Activated CD4-positive, alpha-beta T cell treated with anti-CD3 and anti-CD28 coated beads for 1 hour (primary cell): Measurements from ENCODE around the gene HYOU1.
"Not testable (repeated sequence)": the region's sequence is repeated elsewhere in the genome, so short reads cannot be mapped to it uniquely, and the experiment has no call there.

Experiments used
- DNase-seq: peaks from one replicate; pipeline ENCODE4 v3.0.0-alpha.2; 2020

Gene HYOU1

DNA sequence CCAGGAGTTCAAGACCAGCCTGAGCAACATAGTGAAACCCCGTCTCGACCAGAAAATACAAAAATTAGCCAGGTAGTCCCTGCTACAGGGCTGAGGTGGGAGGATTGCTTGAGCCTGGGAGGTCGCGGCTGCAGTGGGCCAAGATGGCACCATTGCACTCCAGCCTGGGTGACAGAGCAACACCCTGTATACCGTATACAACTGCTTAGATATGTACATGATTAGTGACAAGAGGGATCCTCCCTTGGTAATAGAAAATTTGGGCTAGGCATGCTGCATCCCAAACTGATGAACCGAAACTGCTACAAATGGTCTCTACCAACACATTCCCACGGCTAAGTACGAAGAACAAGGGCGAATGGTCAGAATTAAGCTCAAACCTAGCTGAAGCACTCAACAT lies 14.1 kb downstream of the HYOU1 start:
- DNase-seq: no peak

DNA sequence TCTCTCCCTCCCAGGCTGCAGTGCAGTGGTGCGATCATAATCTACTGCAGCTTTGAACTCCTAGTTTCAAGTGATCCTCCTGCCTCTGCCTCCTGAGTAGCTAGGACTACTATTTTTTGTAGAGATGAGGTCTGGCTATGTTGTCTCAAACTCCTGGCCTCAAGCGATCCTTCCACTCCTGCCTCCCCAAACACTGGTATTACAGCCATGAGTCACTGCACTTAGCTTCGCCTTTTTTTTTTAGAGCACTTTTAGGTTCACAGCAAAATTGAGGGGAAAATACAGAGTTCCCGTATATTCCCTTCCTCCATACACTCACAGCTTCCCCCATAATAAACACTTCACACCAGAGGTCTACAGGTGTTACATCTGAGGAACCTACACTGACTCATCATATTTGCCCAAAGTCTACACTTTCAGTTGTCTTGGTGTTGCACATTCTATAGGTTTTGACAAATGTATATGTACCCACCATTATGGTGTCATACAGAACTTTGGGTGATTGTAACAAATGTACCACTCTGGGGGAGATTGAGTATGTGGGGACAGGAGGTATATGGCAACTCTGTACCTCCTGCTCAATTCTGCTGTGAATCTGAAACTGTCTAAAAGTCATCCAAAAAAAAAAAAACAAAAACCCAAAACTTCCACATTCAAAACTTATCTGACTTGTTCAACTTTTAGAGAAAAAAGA lies 15.0 kb downstream of the HYOU1 start:
- no peak for DNase-seq

DNA sequence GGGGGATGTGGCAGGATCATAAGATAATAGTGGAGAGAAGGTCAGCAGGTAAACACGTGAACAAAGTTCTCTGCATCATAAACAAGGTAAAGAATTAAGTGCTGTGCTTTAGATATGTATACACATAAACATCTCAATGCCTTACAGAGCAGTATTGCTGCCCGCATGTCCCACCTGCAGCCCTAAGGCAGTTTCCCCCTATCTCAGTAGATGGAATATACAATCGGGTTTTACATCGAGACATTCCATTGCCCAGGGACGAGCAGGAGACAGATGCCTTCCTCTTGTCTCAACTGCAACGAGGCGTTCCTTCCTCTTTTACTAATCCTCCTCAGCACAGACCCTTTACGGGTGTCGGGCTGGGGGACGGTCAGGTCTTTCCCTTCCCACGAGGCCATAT lies 17.5 kb downstream of the HYOU1 start:
- not testable (repeated sequence) for DNase-seq

DNA sequence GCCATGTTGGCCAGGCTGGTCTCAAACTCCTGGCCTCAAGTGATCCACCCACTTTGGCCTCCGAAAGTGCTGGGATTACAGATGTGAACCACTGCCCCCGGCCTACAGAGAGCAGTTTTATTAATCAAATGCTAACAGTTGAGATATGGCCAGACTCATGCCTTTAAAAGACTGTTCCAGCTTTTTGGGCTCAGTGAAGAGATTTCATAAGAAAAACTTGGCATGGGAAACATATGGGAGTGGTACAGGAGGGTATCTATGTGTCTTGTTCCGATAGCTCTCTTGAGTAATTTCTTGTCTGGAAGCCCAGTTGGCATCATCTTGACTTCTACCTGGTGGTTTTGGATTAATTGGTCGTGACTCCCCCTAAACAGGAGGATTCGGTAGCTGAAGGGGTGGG lies 18.1 kb downstream of the HYOU1 start:
- no peak for DNase-seq

DNA sequence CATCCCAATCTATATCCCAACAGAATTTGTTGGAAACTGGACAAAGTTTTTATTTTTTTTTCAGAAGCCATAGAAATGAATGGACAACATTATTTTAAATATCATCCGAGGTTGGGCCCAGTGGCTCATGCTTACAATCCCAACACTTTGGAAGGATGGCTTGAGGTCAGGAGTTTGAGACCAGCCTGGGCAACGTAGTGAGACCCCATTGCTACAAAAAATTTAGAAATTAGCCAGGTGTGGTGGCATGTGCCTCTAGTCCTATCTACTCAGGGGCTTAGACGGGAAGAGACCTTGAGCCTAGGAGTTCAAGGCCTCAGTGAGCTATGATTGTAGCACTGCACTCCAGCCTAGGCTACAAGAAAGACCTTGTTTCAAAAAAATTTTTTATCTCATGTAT lies 22.2 kb downstream of the HYOU1 start:
- no peak for DNase-seq

DNA sequence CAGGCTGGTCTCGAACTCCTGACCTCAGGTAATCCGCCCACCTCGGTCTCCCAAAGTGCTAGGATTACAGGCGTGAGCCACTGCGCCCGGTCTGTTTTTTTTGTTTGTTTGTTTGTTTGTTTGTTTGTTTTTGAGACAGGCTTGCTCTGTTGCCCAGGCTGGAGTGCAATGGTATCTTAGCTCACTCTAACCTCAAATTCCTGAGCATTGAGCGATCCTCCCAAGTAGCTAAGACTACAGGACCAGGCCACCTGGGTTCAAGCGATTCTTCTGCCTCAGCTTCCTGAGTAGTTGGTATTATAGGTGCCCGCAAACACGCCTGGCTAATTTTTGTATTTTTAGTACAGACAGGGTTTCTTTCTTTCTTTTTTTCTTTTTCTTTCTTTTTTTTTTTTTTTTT lies 23.6 kb downstream of the HYOU1 start:
- not testable (repeated sequence) for DNase-seq

DNA sequence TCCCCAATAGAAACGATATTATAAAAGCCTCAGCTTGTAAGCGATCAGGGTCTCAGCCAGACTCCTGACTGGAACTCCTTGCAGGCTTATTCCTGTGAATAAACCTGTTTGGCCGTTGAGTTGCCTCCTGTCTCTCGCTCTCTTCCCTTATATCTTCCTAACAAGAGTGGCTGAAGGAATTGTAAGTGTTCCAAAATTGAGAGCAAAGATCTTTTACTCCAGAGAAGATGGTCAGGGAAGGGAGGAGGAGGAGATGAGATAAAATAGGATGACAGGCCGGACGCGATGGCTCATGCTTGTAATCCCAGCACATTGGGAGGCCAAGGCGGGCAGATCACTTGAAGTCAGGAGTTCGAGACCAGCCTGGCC lies 25.1 kb downstream of the HYOU1 start:
- DNase-seq: no peak

DNA sequence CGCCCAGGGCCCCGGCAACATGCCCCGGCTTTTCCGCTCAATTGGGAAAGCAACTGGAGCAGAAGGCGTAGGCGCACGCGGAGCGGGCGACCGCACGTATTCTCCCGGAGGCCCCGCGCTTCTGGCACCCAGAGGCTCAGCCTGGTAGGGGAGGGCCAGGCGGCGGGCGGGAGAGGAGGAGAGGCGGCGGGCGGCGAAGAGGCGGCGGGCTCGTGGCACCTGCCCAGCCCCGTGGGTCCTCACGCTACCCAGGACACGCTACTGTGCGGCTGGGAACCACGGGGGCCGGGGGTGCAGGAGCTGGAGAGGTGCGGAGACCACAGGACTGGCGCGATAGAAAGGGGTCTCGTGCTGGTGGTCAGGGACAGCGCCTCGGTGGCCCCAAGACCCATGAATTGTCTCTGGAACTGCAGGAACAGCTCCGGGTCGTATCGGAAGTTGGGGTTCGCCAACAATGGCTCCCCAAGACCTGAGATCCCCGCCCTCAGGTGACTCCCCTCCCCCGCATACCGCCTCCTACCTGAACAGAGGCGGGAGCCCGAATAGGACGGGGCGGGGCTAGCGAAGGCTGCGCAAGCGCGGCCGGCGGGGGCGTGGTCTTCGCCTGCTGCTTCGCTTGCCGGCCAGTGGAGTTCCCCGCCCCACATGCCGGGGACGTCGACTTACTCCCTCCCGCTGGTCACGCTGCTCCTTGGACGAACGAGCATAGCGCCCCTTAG lies 26.5 kb downstream of the HYOU1 start, which contains the start of gene SLC37A4:
TSS of gene SLC37A4 (minus strand) at position 549 of the 719 bp plus-strand sequence.
- peak; percentile 99 for DNase-seq

DNA sequence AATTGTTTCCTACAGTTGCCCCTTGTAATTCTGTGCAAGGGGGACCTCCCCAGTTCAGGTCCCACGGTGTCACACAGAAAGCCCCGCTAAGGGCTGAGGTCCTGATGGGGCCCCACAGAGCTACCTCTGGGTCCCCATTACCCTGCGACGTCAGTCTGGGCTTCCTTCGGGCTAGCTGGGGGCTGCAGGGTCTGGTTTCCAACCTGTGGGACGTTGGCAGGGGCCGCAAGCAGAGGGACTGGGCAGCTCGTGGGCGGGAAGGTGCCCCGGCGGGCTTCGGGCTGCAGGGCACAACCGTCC lies 27.0 kb downstream of the HYOU1 start:
- DNase-seq: no peak

DNA sequence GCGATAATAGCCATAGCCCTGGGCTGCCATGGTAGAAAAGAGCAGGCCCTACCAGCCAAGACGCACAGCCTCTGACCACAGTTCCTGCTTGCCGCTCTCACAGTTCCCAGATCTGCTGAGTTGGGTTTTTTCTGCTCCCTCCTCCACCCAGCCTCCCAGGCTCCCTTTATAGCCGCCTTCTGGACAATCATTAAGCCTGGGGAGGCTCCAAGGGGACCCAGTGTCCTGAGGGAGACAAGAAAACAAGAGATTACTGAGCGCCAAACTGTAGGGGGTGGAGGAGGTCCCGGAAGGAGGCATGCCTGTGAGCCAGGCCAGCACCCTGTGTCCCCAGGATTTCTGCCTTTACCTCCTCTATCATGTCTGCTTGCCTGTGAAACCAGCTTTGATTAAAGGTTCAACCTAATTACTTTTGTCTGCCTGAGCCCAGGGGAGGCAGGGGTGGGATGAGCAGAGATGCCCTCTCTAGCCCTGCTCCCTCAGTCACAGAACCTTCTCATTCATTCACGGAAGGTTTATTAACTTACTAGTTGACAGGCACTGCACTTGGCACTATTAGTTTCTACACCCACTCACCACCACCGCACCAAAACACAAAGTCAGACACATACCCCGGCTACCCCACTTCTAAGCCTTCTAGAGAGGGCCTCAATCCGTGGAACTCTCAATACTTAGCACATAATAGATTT lies 27.5 kb downstream of the HYOU1 start:
- DNase-seq: no peak

DNA sequence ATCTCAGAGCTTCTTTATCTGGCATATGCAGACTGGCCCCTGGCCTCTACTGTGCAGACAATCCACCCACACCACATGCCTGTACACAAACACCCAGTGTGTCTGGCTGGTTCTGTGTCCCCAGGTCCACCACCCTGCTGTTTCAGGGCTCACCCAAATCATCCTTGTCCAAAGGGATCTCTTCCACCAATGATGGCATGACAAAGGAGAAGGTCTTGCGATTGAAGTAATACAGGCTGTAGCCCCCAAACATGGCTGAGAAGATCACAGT lies 28.0 kb downstream of the HYOU1 start:
- no peak for DNase-seq

DNA sequence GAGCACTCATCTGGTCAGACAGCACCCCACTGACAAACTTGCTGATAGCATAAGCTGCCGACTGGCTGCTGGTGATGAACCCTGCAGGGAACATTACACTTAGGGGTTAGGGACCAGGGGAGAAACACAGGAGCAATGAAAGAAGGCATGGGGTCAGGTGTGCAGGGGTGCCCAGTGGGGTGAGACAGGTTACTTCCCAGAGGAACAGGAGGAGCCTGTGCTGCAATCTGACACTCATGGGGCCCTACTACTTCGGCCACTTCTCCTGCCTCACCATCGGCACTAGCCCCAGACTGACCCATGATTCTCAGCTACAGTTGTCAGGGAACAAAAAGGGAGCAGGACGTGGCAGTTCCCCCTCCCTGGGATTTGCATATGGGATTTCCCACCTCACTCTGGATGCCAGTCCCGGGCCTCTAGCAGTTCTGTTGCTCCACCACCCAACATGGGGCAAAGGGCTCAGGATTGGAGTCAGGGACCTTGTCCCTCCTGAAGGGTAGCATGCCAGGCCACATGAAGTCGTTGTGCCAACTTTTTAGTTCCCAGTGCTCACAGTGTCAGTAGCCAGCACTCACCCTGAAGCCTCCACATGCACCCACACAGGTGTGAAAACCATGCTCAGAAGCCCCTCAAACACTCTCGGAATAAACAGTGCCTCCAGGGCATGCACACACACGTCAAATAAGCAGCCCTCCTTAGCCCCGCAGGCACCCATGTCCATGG lies 28.5 kb downstream of the HYOU1 start:
- DNase-seq: no peak

DNA sequence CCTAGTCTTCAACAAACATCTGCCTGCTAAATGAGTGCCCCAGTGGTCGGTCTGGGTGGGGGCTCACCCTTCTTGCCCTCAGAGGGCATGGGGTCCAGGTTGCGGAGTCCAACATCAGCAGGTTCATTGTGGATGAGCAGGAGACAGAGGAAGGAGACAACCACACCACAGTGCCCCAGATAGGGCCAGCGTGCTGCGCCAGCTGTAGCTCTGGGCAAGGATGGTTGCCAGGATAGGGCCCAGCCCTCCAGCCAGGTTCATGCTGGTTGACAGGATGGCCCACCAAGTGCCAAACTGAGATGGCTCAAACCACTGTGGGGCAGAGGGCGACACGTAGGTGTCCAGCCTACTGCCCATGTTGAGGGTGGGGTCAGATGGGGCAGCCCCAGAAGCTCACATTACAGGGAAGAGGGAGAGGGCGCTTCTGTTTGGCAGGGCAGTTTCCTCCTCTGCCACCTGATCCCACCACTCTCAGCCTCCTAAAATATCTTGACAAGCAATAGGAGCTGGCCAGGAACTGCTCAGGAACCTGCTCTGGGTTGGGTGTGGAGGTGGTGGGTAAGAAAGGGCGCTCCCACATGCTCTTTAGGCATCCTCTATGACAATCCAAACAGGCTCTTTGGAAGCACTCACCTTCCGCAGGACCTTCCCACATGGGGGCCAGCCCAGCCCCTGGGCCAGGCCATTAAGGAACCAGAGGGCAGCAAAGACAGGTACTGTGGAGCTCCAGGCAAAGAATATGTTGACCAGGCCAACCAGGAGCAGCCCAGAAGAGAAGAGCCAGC lies 29.3 kb downstream of the HYOU1 start:
- no peak for DNase-seq

DNA sequence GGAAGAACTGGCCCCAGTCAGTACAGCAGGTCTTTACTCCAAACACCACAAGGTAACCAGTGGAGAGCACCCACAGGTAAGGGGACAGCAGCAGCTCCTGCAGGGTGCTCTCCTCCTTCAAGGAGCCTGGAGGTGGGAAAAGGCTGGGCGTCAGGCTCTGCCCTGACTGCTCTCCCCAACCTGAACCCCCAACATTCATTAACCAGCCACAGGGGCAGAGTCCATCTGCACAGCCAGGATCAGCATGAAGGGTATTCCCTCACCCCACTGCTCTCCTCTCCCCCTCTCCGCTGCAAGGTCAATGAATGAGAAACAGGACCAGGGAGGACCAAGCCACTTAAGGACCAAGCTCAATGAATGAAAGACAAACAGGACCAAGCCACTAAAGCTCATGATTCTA lies 30.0 kb downstream of the HYOU1 start:
- DNase-seq: no peak

DNA sequence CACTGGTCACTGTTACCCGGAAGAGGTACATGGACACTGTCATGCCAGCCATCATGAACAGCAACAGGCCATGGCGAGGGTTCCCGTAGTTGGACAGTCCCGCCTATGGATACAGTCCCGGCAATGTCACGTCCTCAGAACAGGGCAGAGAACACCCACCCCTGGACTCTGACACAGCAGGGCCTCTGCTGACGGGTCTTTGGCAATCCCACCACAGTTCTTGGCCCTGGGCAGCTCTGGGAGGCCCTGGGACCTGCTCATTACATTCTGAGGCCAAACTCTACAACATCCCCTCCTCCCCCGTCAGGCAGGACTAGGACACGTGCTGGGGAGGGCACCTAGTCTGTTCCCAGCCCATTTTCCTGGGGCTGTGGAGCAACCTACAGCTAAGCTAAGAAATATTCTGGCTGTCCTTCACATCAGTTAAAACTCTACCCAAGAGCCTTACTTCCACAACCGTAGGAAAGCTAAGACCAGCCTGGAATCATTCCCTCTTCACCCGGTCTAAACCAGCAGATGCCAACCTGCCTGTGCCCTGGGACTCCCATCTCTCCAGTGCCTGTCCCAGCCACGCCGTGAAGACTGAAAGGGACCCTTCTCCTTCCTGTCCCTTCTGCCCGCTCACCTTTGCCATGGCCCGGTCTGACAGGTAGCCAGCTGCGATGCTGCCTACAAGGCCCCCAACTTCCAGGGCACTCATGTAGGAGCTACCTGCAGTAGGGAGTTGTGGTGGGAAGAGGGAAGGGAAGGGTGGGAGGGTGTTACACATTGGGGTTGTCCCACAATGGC lies 30.8 kb downstream of the HYOU1 start:
- no peak for DNase-seq

DNA sequence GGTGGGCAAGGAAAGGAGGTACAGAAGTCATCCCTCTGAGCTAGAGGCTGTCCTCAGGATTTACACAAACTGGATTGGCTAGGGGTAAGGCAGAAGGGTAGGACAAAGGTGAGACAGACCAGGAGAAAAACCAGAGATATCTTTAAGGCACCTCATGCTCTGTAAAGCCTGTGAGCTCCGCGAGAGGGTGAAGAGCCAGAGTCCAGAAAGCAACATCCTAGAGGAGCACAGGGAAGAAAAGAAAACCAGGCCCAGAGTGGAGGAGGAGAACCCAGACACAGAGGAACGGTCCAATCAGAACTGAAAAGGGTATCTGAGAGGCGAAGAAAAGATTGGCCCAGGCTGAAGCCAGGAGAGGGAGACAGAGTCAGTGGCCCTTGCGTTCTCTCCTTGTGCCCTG lies 31.5 kb downstream of the HYOU1 start:
- no peak for DNase-seq

DNA sequence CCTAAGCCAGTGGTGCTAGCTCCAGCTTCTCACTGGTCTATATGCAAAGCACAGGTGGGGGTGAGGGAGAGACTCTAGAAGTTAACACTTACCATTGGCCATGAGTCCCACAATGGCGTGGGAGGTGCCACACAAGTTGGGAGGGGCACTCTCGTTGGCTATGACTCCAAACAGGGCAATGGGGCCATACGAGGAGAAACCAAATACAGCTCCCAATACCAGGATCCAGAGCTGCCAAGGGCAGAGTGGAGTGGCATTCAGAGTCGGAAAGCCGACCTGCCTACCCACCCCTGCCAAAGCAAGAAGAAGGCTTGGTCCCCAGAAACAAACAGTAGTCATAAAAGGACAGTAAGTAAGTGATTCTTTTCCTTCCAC lies 31.9 kb downstream of the HYOU1 start:
- DNase-seq: no peak

DNA sequence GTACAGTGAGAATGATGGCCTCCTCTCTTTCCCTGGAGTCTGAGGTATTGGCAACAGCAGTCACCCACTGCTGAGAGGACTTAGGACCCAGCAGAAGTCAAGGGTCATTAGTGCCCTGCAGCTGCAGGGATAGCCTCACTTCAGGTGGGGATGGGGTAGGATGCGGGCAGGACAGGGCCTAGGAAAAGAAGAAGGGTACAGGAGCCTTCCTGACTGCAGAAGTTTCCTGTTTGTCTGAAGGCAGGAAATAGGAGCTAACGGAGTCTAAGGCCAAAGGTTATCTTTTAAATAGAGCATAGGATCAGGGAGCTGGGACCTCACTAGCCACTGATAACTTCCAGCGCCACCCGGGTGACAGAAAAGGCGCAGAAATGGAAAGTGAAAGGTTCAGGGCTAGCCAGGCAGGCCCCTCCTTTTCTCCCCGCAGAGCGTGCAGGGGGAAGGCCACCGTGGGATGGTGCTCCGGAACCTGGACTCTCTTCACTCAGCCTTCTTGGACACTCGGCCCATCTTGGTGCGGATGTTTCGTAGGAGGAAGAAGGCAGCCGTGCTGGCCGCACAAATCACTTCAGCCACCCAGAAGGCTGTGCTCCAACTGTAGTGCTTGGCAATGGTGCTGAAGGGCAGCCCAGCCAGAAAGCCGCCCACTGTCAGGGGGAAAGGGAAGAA lies 32.4 kb downstream of the HYOU1 start:
- no peak for DNase-seq

DNA sequence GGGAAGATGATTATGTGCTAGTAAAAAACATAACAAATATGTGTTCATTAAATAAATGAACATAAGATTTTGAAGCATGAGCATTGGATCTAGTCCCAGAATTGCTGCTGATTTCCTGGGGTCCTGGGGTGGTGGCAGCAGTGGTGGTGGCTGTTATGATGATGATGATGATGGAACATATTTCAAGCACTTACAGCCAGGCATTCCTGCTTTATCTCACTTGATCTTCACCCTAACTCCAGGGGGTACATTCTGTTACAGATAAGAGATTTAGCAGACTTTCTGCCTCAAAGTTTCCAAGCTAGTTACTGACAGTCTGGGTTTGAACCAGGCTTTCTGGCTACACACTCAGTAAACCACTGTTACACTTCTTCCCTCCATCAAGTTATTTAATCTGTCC lies 33.3 kb downstream of the HYOU1 start:
- no peak for DNase-seq

DNA sequence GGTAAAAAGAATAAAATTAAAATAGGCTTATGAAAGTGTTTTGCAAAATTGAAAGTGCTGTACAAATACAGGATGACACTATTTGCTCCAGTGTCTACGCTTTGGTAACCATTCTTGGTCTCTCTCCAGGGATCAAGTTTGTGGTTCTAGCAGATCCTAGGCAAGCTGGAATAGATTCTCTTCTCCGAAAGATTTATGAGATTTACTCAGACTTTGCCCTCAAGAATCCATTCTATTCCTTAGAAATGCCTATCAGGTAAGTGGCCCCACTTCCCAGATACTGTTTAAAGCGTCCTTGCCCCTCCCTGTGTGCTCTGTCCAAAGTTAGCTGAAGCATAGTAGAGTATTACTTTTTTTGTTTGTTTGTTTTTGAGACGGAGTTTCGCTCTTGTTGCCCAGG lies 35.4 kb downstream of the HYOU1 start:
- no peak for DNase-seq

DNA sequence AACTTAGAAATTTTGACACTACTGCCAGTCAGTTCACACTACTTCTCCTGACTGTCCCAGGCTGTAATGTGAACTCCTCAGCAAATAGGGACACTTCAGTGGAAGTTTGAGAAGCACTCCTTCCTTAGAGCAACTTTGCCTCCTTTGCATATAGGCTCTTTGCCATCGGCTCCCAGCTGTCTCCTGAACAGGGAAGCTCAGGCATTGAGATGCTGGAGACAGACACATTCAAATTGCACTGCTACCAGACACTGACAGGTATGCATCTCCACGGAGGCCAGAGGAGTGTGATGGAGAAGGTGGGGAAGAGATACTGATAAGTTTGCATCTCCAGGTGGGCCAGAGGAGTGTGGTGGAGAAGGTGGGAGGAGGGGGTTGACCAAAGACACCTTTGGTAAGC lies 37.0 kb downstream of the HYOU1 start:
- DNase-seq: no peak
